Muscle of leg (tissue), 11 donors: ENCODE measurements around the gene SYNGR3. TPM values are rescaled to one million over a fixed set of nuclear protein-coding genes. Genes with fewer than 3 reads are reported as not detected.
"Not testable (repeated sequence)": the region's sequence is repeated elsewhere in the genome, so short reads cannot be mapped to it uniquely, and the experiment has no call there.

Experiments used
- DNase-seq: peaks from one replicate; pipeline ENCODE4 v3.0.0; 2013
- H3K27ac ChIP-seq: one replicate; pipeline ENCODE4 v1.5.1; 2013; ENCODE audit warnings: mild to moderate bottlenecking, low read length, control low read depth
- H3K27me3 ChIP-seq: one replicate; pipeline ENCODE4 v1.6.1; 2013; ENCODE audit warnings: low read length; ENCODE audit not compliant: control insufficient read depth, insufficient read depth
- H3K36me3 ChIP-seq: one replicate; pipeline ENCODE4 v1.6.1; 2013; ENCODE audit warnings: low read length; ENCODE audit not compliant: control insufficient read depth, insufficient read depth
- H3K4me1 ChIP-seq: one replicate; pipeline ENCODE4 v1.6.1; 2013; ENCODE audit warnings: low read length; ENCODE audit not compliant: control insufficient read depth, insufficient read depth
- H3K4me3 ChIP-seq: one replicate; pipeline ENCODE4 v1.5.1; 2013; ENCODE audit warnings: low read length, control low read depth
- H3K9me3 ChIP-seq: replicated peaks from 2 replicates; pipeline ENCODE4 v1.6.1; 2013; ENCODE audit warnings: low read depth, low read length; ENCODE audit not compliant: control insufficient read depth
- WGBS: methylation state at CpG from one replicate; pipeline ENCODE4 v1.1.5; 2013; ENCODE audit warnings: missing lambda C conversion rate; ENCODE audit not compliant: insufficient coverage; 5-methylcytosine and 5-hydroxymethylcytosine counted together
- polyA plus RNA-seq, 8 donors: library from polyadenylated mRNA; unstranded; fragments of 120-200 nt; gene quantifications; one replicate each; pipeline versions ENCODE4 v1.2.1 to v1.2.3, GENCODE V29; 2013; ENCODE audit warnings: inconsistent platforms in 1 of 8, low replicate concordance in 1 of 8; ENCODE audit not compliant: insufficient read length in 8 of 8, insufficient read depth in 1 of 8
- total RNA-seq: library from RNA; stranded (reverse); fragments of 120-200 nt; gene quantifications from one replicate; pipeline ENCODE4 v1.2.4, GENCODE V29; 2013

The SYNGR3 gene
- total and polyA plus RNA-seq, 9 donors = 0.70 to 1.5 (median 1.2) TPM

- peaks cover 35% of the 10 kb centered on the region for H3K4me1 ChIP-seq
- no peaks in the 10 kb centered on the region for H3K27me3 ChIP-seq
- H3K9me3 ChIP-seq = no peaks in the 10 kb centered on the region
- H3K36me3 ChIP-seq = no peaks in the 10 kb centered on the region
- DNase-seq = no peak
- 83% methylated on average over 33 of the region's 38 CpGs for WGBS
- H3K4me3 ChIP-seq = no peak overlapping the region
- H3K27ac ChIP-seq = no peak overlapping the region
Observed at GRCh38 chr16:1946495-1947368, 43.0 kb upstream of the SYNGR3 start.

GRCh38 chr16:1947369-1947670, 42.5 kb upstream of the SYNGR3 start:
- no peaks in the 10 kb centered on the region for H3K9me3 ChIP-seq
- WGBS = 79% methylated on average over 7 of the region's 9 CpGs
- peaks cover 30% of the 10 kb centered on the region for H3K4me1 ChIP-seq
- H3K27me3 ChIP-seq = no peaks in the 10 kb centered on the region
- no peak overlapping the region for H3K4me3 ChIP-seq
- no peak overlapping the region for H3K27ac ChIP-seq
- no peaks in the 10 kb centered on the region for H3K36me3 ChIP-seq
- no peak for DNase-seq

GRCh38 chr16:1949507-1949906, 40.3 kb upstream of the SYNGR3 start:
- no peak for DNase-seq
- 94% methylated on average over 7 of the region's 11 CpGs for WGBS
- Histone ChIP-seq H3K4me3 (no peak overlapping the region), H3K4me1 (peaks cover 38% of the 10 kb centered on the region), H3K9me3 (no peaks in the 10 kb centered on the region), H3K27ac (no peak overlapping the region), H3K27me3 (no peaks in the 10 kb centered on the region), H3K36me3 (no peaks in the 10 kb centered on the region)

- no peaks in the 10 kb centered on the region for H3K27me3 ChIP-seq
- 64% methylated on average over 6 of the region's 7 CpGs for WGBS
- H3K9me3 ChIP-seq = no peaks in the 10 kb centered on the region
- no peaks in the 10 kb centered on the region for H3K36me3 ChIP-seq
- H3K4me1 ChIP-seq = peaks cover 43% of the 10 kb centered on the region
- no peak overlapping the region for H3K4me3 ChIP-seq
- DNase-seq = peak; percentile 50
- H3K27ac ChIP-seq = peak overlapping the region; percentile 56
Observed at GRCh38 chr16:1950047-1950446, 39.7 kb upstream of the SYNGR3 start.

GRCh38 chr16:1950559-1950958, 39.2 kb upstream of the SYNGR3 start:
- Histone ChIP-seq H3K27me3 (no peaks in the 10 kb centered on the region), H3K4me1 (peaks cover 43% of the 10 kb centered on the region), H3K27ac (peak overlapping the region; percentile 56), H3K9me3 (no peaks in the 10 kb centered on the region), H3K4me3 (no peak overlapping the region), H3K36me3 (no peaks in the 10 kb centered on the region)
- WGBS = 82% methylated on average over 19 of the region's 19 CpGs
- no peak for DNase-seq

GRCh38 chr16:1953734-1954133, 36.0 kb upstream of the SYNGR3 start:
- peaks cover 35% of the 10 kb centered on the region for H3K4me1 ChIP-seq
- H3K27me3 ChIP-seq = no peaks in the 10 kb centered on the region
- DNase-seq = no peak
- peak overlapping the region; percentile 74 for H3K27ac ChIP-seq
- 83% methylated on average over 22 of the region's 22 CpGs for WGBS
- peak overlapping the region; percentile 14 for H3K4me3 ChIP-seq
- H3K36me3 ChIP-seq = no peaks in the 10 kb centered on the region
- H3K9me3 ChIP-seq = no peaks in the 10 kb centered on the region

- 81% methylated on average over 15 of the region's 22 CpGs for WGBS
- not testable (repeated sequence) for H3K4me3 ChIP-seq, H3K9me3 ChIP-seq, DNase-seq, H3K27ac ChIP-seq, H3K27me3 ChIP-seq
- Histone ChIP-seq H3K4me1 (peaks cover 39% of the 10 kb centered on the region), H3K36me3 (peaks cover 19% of the 10 kb centered on the region)
Observed at GRCh38 chr16:1957434-1958142, 32.2 kb upstream of the SYNGR3 start.

GRCh38 chr16:1958143-1958491, 31.7 kb upstream of the SYNGR3 start:
- DNase-seq, H3K4me3 ChIP-seq, H3K27ac ChIP-seq, H3K27me3 ChIP-seq, H3K9me3 ChIP-seq: not testable (repeated sequence)
- H3K4me1 ChIP-seq = peaks cover 41% of the 10 kb centered on the region
- peaks cover 24% of the 10 kb centered on the region for H3K36me3 ChIP-seq
- 65% methylated on average over 23 of the region's 30 CpGs for WGBS

GRCh38 chr16:1958715-1959268, 31.0 kb upstream of the SYNGR3 start:
- no peak for DNase-seq
- H3K9me3 ChIP-seq = no peaks in the 10 kb centered on the region
- H3K4me3 ChIP-seq = peak overlapping the region; percentile 15
- WGBS = 29% methylated on average over 11 of the region's 14 CpGs
- peak overlapping the region; percentile 59 for H3K27ac ChIP-seq
- peaks cover 44% of the 10 kb centered on the region for H3K4me1 ChIP-seq
- H3K36me3 ChIP-seq = peaks cover 27% of the 10 kb centered on the region
- H3K27me3 ChIP-seq = no peaks in the 10 kb centered on the region

GRCh38 chr16:1959269-1960039, 30.3 kb upstream of the SYNGR3 start, which contains the start of gene NDUFB10:
NDUFB10 (plus strand) TSS chr16:1959538; CDS start chr16:1959625, 87 bp downstream.
- Histone ChIP-seq H3K4me3 (peak within 1 kb of the TSS; percentile 79), H3K4me1 (peaks cover 39% of the 10 kb centered on the region), H3K27me3 (no peaks in the 10 kb centered on the region), H3K36me3 (peaks cover 27% of the 10 kb centered on the region), H3K9me3 (no peaks in the 10 kb centered on the region), H3K27ac (peak within 1 kb of the TSS; percentile 59)
- peak; percentile 94 for DNase-seq
- WGBS = under 1% methylated on average over 77 of the region's 79 CpGs
